ENCODE measurements around the gene ZNF624.

DNA sequence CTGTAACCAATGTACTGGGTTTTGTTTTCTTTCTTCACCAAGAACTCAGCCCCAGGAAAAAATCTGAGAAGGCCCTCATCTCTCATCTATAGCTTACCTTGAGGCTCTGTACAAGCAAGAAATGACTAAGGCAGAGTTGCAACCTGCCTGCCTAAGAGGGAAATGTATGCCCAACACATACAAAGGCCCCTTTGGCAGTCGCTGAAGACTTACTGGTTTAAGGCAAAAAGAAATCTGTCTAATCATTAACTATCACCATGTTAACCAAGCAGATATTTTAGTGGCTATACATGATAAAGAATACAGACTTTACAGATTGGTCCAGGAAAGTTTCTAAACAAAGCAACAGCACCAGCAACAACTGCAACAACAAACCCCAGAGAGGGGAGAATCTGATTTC is 14.2 kb downstream of the ZNF624 start:
- TF ChIP-seq EZH2 (IDR thresholded peaks at IDR 0.05; ENCODE audit: borderline replicate concordance, insufficient read depth, low read depth, low read length, poor library complexity, severe bottlenecking) = no peak
- TF ChIP-seq, protein P1, sequence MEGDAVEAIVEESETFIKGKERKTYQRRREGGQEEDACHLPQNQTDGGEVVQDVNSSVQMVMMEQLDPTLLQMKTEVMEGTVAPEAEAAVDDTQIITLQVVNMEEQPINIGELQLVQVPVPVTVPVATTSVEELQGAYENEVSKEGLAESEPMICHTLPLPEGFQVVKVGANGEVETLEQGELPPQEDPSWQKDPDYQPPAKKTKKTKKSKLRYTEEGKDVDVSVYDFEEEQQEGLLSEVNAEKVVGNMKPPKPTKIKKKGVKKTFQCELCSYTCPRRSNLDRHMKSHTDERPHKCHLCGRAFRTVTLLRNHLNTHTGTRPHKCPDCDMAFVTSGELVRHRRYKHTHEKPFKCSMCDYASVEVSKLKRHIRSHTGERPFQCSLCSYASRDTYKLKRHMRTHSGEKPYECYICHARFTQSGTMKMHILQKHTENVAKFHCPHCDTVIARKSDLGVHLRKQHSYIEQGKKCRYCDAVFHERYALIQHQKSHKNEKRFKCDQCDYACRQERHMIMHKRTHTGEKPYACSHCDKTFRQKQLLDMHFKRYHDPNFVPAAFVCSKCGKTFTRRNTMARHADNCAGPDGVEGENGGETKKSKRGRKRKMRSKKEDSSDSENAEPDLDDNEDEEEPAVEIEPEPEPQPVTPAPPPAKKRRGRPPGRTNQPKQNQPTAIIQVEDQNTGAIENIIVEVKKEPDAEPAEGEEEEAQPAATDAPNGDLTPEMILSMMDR (IDR thresholded peaks at IDR 0.05) = no peak

Measured in B cell (primary cell).